HS-5 (cell line): ENCODE results near the gene FIGN.

Experiments
- DNase-seq: peaks from one replicate; pipeline ENCODE4 v3.0.0-alpha.2; 2012; ENCODE audit warnings: low read depth

The FIGN gene

DNA sequence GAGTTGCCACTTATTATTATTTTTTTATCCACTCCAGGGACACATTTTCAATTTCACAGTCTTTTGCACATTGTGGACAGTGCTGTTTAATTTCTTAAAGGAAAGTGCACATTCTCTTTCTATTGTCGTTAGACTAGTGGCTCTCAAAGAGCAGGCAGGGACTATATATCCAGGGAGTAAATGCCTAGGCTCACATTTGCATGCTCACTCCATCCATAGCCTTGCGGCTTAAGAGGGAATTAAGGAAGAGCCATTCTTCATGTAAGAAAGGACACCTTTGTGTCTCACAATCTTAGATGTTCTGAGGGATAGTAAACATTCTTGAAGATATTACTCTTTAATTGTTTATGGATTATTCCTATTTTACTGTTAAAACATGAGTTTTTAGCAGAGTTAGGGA lies 70.8 kb downstream of the FIGN start:
- DNase-seq: no peak

DNA sequence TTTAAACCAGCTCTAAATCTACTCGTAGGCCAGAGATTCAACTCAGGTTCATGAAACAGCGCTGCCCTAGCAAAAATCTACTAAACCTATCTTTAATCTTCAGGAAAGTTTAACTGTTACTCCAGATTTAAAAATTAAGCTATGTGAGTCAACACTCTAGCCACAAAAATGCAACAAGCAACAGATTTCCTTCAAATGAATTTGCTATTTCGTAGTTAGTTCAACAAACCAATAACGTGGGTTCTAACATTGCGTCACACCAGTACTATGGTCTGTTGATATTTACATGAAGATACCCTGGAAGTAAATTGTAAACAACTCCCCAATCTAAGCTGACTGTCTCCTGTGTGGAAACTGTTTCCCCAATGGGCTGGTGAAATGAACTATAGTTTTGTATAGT lies 71.2 kb downstream of the FIGN start:
- peak; percentile 43 for DNase-seq

DNA sequence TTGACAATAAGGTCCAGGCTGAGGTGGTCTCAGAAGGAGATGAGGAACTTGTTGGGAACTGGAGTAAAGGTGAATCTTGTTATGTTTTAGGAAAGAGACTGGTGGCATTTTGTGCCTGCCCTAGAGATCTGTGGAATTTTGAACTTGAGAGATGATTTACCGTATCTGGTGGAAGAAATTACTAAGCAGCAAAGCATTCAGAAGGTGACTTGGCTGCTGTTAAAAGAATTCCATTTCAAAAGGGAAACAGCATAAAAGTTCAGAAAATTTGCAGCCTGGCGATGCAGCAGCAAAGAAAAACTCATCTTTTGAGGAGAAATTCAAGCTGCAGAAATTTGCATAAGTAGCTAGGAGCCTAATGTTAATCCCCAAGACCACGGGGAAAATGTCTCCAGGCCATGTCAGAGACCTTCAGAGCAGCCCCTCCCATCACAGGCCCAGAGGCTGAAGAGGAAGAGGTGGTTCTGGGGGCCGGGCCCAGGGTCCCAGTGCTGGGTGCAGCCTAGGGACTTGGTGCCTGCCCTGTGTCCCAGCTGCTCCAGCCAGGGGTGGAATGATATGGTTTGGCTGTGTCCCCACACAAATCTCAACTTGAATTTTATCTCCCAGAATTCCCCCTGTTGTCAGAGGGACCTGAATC lies 73.5 kb downstream of the FIGN start:
- no peak for DNase-seq

DNA sequence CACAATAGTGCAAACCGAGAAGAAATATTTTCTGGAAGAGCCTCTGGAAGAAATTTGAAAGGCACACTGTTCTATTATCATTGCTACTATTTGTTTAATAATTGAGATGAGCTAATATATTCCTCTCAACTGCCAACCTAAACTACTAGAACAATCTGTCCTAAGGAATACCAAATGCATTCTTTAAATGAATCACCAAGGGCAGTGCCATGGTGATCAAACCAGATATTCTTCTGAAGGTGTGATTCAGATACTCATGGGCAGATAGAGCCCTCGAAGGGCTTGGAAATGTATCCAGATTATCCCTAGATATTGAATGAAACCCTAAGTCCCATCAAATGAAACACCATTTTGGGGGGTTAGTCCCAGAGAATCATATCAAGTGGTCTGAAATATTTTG lies 76.6 kb downstream of the FIGN start:
- no peak for DNase-seq

DNA sequence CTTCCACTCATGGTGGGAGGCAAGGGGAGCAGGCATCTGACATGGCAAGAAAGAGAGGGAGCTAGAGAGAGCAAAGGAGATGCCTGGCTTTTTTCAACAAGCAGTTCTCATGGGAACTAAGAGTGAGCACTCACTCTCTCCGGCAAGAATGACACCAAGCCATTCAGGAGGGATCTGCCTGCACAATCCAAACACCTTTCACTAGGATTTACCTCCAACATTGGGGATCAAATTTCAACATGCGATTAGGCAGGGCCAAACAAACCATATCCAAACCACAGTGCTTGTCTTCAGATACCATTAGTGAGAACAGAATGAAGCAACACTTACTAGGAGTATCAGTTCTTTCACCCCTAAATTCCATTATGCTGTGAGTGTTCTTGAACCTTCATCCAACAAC lies 77.3 kb downstream of the FIGN start:
- DNase-seq: no peak

DNA sequence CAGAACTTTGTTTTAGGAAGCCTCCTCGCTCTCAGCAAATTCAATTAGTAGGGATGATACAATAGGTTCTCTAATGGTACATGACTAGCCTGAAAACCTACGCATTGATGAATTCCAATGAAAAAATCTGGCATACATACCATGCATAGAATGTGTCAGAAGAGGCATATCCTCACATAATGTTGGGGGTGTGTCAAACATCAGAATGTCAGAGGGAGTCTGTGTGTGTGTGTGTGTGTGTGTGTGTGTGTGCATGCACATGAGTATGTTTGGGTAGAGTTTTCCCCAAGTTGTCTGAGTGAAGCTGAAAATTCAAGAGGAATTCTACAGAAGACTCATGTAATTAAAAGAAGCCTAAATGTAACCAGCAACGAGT lies 78.5 kb downstream of the FIGN start:
- no peak for DNase-seq

DNA sequence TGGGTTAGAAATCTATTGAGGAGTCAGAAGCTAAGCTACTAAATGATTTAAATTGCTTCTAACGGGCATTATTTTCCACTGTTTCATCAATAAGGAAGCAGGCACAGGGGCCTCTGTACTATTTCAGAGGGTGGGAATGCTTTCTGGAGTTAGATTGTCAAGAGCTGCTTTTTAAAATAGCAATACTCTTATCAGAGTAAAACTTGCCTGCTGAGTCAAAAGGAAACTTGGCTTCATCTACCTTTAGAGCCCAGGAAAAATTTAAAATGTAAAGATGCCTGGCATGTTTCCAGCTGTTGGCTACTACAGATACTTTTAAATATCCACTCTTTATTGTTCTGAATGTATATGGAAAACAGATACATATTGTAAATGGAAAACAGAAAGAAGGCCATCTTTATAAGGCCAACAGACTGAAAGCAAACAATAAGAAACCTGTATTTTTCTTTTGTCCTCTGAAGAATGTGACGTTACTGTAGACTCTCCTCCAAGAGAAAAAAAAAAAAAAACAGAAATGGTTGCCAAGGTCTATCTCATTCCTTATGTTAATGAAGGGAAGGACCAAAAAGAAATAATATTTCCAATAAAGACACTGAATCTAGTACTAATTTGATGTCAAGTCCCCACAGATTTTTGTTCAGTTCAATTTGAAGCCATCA lies 79.1 kb downstream of the FIGN start:
- DNase-seq: no peak

DNA sequence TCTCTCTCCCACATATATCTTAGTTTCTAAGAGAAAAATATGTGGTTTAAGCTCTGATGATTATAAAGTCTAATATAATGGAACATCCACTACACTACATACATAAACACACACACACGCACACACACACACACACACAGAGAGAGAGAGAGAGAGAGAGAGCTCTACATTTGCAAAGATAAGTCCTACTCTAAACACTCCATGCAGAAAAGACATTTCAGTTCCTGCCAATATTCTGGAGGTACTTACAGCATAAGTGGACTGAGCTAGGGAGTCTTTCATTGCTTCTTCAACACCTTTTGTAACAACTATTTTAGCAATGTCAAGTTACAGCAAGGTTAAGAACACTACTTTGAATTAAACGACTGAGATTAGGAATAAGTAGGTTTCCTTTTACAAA lies 80.1 kb downstream of the FIGN start:
- no peak for DNase-seq

DNA sequence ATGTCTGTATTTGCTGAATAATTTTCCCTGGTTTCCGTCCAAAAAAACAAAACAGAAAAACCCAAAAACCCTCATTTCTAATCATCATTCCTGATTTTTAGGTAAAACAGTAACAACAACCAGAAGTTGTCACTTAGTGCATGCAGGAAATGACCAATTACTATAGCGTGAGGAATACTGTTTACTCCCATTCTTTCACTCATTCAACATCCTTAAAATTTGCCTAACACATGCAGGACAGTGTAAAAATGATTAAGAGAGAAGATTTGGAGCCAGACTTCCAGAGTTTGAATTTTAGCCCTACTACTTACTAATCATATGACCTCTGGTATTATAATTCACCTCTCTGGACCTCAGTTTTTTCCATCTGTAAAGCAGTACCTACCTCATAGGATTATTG lies 83.1 kb downstream of the FIGN start:
- no peak for DNase-seq

DNA sequence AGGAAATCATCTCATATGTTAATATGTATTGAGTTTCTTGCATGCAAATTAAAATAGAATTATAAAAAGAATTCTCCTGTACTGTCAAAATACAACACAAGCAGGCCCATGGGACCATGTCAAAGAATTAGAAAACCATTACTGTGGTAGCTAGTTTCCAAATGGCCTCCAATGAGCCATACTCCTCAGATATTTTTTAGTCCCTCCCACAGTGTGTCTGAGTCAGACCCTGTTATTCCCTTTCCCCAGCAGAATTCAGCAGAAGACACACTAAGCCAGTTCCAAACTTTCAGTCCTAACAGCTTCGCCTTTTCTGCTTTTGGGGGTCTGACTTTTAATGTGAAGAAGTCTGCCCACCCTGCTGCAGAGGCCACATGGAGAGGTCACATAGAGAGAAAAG lies 86.7 kb downstream of the FIGN start:
- DNase-seq: no peak

DNA sequence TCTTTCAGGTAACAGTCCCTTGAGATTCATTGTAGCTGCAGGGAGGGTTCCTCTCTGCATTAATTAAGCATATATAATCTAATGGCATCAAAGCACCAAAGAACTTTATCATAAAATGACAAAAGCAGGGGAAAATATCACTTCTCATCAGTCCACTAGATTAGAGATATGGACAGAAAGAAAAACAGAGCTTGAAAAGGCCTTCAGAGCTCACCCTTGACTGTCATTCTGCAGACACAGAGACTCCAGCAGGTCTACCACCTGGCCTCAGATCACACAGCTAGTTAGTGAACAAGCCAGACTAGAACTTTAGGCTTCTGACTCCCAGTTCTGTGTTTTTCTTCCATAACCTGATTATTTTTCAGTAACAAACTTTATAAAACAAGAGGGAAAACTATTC lies 88.5 kb downstream of the FIGN start:
- no peak for DNase-seq

DNA sequence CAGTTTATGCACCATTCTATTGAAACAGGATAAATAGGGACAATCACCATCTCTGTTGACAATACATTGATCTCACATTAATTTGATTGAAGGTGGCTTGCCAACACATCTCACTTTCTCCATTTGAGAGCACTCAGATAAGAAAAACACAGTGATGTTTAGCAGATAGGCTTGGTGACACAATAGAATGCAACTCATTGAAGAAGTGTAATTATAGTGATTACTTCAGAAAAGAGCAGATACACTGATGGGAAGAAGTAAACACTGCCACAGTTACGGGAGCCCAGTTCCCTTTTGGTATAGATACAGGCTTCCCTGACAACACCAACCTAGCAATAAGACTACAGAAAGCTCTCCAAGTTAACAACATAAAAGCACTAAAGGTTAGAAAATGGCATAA lies 89.1 kb downstream of the FIGN start:
- no peak for DNase-seq

DNA sequence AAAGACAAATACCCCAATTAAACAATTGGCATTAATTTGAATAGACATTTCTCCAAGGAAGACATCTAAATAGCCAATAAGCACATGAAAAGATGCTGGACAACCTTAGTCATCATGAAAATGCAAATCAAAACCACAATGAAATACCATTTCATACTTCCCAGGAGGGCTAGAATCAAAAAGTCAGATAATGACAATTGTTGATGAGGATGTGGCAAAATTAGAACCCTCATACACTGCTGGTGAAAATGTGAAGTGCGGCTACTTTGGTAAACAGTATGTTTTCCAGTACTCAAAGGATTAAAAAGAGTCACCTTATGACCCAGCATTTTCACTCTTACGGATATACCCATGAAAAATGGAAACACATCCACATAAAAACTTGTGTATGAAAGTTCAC lies 91.6 kb downstream of the FIGN start:
- DNase-seq: no peak

DNA sequence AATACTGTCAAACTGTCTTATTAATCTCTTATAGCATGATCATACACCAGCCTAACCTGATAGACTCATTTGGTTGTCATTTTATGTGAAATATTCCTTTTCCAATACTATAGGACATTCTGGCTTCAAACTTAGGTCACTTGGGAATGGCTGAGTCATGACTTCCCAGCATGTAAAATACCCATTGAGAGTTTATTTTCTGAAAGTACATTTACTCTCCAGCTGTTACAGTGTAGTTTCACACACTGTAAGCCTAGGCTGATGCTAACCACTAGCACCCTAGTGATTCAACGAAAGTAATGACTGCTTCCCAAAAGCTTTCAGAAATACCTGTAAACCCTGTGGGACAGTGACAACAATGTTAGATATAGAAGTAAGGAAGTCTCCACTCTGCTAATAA lies 93.8 kb downstream of the FIGN start:
- no peak for DNase-seq

DNA sequence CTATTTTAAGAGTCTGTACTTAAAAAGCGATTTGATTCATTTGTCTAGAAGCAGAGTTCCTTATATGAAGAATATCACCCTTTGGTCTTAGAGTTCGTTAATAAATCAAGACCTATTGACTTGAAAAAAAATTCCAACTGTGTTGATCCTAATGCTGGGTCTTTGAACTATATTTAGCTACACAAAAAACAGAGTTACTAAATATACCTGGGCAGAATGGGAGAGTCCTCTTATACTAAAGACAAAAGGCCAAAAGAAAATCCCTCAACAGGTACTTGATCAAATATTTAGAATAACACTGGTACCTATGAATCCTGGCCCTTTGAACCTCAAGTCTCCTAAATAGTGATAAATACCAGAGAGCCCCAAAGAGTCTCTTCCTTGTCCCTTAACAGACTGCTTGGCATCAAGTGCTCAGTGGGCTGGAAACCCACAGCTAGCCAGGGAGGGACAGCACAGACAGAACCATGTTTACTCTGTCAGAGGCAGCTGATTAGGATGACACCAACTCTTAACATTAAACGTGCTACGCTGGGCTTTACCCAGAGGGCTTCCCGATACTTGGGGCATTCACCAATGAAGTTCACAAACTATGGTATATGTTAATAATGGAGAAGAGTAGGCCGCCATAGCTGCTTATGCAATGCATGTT lies 95.1 kb downstream of the FIGN start:
- DNase-seq: no peak

DNA sequence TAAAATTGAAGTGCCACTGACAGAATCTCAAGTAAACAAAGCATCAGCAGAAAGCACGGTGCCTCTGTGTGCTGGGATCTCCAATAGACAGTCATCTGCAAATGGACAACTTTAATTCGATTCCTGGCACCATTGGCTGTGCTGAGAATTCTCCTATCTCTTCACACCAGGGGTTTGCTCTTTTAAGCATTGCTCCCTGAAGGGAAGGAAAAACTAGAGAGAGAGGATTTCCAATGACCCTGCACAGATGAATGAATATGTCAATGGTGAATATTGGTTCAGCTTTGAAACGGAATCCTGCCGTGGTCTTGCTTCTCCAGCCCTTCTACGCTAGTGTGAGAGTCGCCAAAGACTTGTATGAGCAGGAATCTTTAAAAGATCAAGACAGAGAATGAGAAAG lies 97.9 kb downstream of the FIGN start:
- no peak for DNase-seq

DNA sequence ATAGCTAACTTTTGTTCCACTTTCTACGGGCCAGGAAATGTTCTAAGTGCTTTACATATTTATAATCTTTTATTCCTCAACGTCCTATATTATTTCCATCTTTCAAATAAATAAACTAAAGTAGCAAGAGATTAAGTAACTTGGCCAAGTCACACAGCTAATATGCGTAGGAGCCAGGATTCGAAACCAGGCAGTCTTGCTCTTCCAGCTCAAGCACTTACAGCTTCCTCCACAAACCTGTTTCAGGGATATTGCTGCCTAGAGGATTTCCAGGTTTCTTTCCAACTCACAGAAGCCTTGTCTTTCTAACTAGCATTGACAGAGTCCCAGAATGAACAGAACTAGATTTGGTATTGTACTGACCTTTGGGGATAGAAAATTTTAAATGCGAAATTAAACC lies 102.5 kb downstream of the FIGN start:
- DNase-seq: no peak

DNA sequence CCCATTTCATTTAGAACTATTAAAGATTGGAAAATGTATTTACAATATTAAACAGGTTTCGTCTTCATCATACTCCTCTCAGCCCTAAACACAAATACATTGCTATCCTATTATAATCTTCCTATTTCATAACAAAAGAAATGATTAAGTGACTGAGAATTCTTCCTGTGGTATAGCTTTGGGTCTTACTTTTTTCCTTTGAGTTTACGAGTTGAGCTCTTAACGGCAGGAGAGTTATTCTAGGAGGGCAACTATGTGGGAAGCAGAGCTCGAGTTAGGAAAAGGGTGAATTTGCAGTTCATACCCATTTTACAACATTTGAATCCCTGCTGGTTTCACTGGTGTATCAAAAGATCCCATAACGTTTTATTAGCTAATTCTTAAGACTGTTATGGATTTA lies 105.0 kb downstream of the FIGN start:
- no peak for DNase-seq

DNA sequence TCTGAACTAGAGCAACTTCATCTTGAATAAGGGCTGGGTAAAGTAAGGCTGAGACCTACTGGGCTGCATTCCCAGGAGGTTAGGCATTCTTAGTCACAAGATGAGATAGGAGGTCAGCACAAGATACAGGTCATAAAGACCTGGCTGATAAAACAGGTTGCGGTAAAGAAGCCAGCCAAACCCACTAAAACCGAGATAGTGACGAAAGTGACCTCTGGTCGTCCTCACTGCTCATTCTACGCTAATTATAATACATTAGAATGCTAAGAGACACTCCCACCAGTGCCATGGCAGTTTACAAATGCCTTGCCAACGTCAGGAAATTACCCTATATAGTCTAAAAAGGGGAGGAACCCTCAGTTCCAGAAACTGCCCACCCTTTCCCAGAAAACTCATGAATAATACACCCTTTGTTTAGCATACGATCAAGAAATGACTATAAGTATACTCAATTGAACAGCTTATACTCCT lies 109.1 kb downstream of the FIGN start:
- no peak for DNase-seq

DNA sequence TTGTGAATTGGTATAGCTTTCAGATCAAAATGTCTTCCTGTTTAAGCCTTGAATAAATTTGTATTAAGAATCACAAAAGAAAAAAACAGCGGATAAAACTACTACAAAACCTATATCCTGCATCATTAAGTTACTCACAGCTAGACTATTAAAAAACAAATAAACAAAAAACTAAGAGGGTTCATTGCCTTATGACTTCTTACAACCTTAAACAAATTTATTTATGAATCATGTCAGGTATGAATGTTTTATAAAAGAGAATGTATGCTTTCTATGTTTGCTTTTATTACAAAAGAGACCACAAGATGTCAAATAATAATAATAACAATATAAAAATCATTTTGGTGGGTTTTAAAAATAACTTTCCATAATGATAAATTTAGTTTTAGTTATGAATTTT lies 109.6 kb downstream of the FIGN start:
- DNase-seq: no peak

DNA sequence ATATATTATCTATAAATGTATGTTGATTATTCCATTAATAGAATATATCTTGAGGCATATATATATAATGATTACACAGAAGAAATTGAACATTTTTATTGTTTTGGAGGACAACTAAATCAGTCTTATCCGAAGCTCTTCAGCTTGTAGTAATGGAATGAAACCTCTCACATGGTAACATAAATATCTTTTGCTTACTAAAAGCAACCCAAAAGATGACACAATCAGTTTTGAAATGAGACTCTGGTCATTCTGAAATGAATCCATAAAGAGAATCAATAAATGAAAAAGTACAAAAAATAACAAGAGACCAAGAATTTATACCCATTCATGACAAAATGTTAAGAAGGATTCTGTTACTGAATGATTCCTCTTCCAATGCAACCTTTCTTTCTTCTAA lies 110.2 kb downstream of the FIGN start:
- DNase-seq: no peak

DNA sequence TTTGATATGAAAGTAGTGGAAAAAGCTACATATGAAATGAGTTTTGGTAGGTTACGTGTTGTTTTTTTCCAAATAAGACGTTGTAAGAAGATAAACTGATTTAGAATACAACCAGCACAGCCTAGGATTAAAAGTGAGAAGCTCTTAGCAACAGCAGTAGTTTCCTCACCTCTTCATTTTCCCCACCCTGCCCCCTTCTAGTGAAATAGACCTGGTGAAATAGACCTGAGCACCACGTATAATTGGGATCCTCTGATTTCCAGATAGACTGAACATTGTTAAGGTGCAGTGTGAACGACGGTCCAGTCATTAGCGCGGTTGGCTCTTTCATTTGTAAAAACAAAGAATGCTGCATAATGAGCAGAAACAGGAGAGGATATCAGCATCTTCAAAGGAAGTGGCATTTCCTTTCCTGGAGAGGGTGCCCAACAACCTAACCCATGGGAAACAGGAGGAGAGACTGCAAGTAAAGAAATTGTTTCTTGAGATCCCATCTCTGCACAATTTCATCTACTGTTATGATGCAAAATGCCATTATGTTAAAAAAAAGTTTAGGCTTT lies 114.3 kb downstream of the FIGN start:
- no peak for DNase-seq

DNA sequence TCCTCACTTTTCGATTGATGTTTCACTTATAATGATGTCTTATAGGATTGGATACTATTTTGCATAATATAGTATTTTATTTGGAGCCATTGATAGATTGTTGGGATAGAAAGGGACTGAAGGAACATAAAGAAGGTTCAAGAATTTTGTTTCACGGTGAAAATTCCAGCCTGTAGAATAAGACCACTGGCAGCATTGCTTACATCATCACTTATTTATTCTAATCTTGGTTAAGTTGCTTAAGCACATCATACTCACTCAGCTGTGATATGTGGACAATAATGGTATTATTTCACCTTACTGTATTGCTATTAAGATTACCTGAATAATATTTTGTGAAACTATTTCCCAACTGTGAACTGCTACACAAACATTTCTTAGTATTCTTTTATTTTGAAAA lies 118.3 kb downstream of the FIGN start:
- no peak for DNase-seq
